Measurements from ENCODE around the gene NOSTRIN. TPM values are rescaled to one million over a fixed set of nuclear protein-coding genes. Genes with fewer than 3 reads are reported as not detected.

The NOSTRIN gene
- total RNA-seq, 1 donor from 2014 or later = 0.42 TPM

DNA sequence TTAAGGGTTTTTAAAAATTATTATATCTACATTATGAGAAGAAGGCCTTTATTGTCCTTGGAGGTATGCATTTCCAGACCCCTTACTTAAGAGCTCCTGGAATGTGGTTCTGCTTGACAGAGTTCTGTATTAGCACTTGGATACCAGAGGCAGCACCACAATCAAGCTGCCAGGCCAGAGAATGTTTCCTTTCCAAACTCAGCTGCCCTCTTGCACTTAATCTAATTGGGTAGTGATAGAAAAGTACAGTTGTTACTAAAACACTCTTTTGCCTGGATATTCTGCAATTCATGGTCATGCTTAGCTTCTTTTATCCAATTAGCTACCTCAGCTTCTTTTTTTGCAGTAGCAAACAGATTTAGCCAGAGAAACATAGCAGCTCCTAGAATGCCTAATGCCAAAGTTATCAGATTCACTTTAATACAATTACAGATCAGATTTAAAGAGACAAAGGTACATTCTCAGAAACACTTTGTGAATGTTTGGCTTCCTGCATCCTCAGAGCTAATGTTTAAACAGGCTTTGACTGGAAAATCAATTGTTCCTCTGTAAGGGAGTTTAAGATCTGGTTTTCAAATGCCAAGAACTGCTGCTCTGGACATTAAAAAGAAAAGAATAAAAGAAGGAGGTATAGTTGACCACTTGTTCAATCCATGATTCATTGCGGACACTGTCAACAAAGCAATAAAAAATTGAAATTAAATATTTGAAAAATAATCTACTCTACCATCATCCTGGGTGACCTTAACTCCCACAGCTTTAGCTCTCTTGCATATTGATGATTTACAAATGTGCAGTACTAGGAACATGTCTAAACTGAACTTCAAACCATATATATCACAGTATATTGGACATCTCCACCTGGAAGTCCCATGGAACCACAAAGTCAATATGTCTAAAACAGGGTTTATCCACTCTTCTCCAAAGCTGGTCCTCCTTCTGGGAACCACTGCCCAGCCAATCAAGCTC is 12.8 kb downstream of the NOSTRIN start:
- DNase-seq (ENCODE audit: low read depth) = peak; percentile 35
- TF ChIP-seq, protein P1, sequence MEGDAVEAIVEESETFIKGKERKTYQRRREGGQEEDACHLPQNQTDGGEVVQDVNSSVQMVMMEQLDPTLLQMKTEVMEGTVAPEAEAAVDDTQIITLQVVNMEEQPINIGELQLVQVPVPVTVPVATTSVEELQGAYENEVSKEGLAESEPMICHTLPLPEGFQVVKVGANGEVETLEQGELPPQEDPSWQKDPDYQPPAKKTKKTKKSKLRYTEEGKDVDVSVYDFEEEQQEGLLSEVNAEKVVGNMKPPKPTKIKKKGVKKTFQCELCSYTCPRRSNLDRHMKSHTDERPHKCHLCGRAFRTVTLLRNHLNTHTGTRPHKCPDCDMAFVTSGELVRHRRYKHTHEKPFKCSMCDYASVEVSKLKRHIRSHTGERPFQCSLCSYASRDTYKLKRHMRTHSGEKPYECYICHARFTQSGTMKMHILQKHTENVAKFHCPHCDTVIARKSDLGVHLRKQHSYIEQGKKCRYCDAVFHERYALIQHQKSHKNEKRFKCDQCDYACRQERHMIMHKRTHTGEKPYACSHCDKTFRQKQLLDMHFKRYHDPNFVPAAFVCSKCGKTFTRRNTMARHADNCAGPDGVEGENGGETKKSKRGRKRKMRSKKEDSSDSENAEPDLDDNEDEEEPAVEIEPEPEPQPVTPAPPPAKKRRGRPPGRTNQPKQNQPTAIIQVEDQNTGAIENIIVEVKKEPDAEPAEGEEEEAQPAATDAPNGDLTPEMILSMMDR (IDR thresholded peaks at IDR 0.05; ENCODE audit: insufficient read depth, low read length, poor library complexity, severe bottlenecking) = no peak
- Histone ChIP-seq H3K27me3 (ENCODE audit: control insufficient read depth, insufficient read depth, low read length) (no peaks in the 10 kb centered on the region), H3K4me3 (ENCODE audit: low read depth, low read length) (no peak overlapping the region), H3K36me3 (ENCODE audit: control insufficient read depth, insufficient read depth, low read length) (no peaks in the 10 kb centered on the region)

DNA sequence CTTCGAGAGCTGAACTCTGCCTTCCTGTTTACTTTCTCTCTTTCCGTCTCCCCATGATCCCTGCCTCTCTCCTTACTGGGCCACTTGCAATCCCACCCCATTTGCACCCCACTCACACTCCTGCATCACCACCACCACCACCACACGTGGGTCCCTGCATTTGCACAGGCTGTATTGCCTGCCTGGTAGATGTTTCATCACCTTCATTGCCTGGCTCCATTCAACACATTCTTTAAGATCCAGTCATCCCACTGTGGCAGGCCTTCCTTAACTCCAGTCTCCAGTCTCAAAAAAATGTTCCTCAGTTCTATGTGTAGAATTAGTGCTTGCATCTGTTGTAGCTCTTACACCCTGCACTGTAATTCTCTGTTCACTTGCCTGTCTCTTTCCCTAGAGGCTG is 13.9 kb downstream of the NOSTRIN start:
- peak; percentile 71 for DNase-seq (ENCODE audit: low read depth)

DNA sequence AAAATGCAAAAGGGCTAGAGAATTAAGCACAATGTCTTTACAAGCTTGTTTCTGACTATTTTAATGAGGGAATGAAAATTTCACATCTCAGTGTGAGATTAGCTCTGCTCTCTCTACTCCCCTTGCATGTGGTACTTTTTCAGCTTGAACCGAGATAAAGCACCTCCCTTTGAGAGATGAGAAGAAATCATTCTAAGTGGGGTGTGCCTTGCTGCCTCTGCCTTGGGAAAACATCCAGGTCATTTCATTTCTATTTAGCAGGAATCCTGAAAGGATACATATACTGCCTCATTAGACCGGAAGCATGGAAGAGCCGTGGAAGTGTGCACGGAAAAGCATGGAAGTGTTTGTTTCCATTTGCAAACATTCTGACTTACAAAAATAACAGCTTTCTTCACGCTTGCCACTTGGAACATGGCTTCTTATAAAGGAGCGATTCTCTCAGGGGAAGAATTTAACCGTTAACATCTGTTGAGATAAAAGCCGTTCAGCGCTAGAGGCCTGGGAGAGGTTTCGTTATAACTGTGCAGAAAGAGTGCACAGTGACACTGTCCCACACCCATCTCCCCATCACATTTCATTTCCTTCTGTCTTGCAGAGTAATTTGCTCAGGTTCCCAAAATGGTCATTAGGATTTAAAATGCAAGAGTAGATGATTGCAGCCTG is 16.7 kb downstream of the NOSTRIN start:
- Histone ChIP-seq H3K4me3 (ENCODE audit: low read depth, low read length) (no peak overlapping the region), H3K27me3 (ENCODE audit: control insufficient read depth, insufficient read depth, low read length) (no peaks in the 10 kb centered on the region), H3K36me3 (ENCODE audit: control insufficient read depth, insufficient read depth, low read length) (no peaks in the 10 kb centered on the region)
- no peak for DNase-seq (ENCODE audit: low read depth)
- TF ChIP-seq, protein P1 (IDR thresholded peaks at IDR 0.05; ENCODE audit: insufficient read depth, low read length, poor library complexity, severe bottlenecking) = no peak

More for the DNA sequence above, 13.9 kb downstream of the NOSTRIN start:
- no peaks in the 10 kb centered on the region for H3K36me3 ChIP-seq (ENCODE audit: control insufficient read depth, insufficient read depth, low read length)
- no peak overlapping the region for H3K4me3 ChIP-seq (ENCODE audit: low read depth, low read length)
- no peaks in the 10 kb centered on the region for H3K27me3 ChIP-seq (ENCODE audit: control insufficient read depth, insufficient read depth, low read length)
- TF ChIP-seq, protein P1 (IDR thresholded peaks at IDR 0.05; ENCODE audit: insufficient read depth, low read length, poor library complexity, severe bottlenecking) = no peak

DNA sequence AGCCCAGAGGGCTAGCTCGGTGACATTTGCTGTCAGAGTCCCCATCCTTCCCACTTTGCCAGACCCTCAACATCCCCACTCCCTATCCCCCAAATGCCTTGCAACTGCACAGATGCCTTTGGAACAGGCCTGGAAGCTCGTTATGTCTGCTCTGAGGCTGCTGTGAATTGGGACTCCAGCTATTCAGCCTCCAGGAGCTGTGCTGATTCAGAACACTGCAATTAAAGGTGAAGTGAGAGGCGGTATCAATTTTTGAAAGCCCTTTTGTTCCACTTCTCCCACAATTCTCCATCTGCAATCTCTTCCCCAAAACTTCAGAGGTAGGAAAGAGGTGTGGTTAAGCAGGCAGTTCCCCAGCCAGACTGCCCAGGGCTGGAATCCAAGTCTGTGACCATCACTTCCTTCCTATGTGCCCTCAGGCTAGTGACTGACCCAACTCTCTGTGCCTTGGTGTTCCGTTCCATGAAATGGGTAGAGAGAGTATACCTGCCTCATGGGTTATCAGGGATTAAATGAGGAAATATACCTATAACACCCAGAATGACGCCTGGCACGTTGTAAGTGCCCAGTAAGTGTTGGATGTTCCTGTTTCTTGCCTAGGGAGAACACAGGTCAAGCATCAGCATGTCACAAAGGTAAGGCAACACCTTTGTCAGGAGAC is 17.5 kb downstream of the NOSTRIN start:
- H3K4me3 ChIP-seq (ENCODE audit: low read depth, low read length) = no peak overlapping the region
- no peaks in the 10 kb centered on the region for H3K27me3 ChIP-seq (ENCODE audit: control insufficient read depth, insufficient read depth, low read length)
- TF ChIP-seq, protein P1 (IDR thresholded peaks at IDR 0.05; ENCODE audit: insufficient read depth, low read length, poor library complexity, severe bottlenecking) = no peak
- no peak for DNase-seq (ENCODE audit: low read depth)
- no peaks in the 10 kb centered on the region for H3K36me3 ChIP-seq (ENCODE audit: control insufficient read depth, insufficient read depth, low read length)

DNA sequence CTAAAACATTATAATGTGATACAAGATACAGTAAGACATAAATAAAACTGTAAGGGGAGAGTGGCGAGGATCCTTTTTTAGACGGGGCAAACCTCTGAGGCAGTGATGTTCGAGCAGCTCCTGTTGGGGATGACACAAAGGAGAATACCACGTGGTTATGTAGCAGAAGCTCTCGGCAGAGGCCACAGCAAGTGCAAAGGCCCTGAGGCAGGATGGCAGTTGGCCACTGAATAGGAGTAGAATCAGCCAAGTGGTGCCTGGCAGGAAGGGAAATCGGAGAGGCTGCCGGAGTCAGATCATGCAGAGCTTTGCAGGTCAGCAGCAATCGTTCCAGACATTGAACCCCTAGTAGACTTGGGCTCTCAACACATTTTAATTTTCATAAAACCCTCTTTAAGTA is 19.1 kb downstream of the NOSTRIN start:
- TF ChIP-seq, protein P1 (IDR thresholded peaks at IDR 0.05; ENCODE audit: insufficient read depth, low read length, poor library complexity, severe bottlenecking) = no peak
- H3K27me3 ChIP-seq (ENCODE audit: control insufficient read depth, insufficient read depth, low read length) = no peaks in the 10 kb centered on the region
- DNase-seq (ENCODE audit: low read depth) = no peak
- H3K4me3 ChIP-seq (ENCODE audit: low read depth, low read length) = no peak overlapping the region
- no peaks in the 10 kb centered on the region for H3K36me3 ChIP-seq (ENCODE audit: control insufficient read depth, insufficient read depth, low read length)

Measured in kidney epithelial cell (primary cell).